HG02763 (cell line): Measurements from ENCODE around the gene TMEM41A.
A peak's percentile ranks its signal among the peaks of the same experiment; 100 is the strongest.

Experiments used
- ATAC-seq: cut with Tn5 transposase; IDR thresholded peaks from one replicate; pipeline ENCODE4 v1.9.1; 2021; ENCODE audit warnings: mild to moderate bottlenecking, moderate library complexity; ENCODE audit not compliant: unreplicated experiment

The TMEM41A gene

DNA sequence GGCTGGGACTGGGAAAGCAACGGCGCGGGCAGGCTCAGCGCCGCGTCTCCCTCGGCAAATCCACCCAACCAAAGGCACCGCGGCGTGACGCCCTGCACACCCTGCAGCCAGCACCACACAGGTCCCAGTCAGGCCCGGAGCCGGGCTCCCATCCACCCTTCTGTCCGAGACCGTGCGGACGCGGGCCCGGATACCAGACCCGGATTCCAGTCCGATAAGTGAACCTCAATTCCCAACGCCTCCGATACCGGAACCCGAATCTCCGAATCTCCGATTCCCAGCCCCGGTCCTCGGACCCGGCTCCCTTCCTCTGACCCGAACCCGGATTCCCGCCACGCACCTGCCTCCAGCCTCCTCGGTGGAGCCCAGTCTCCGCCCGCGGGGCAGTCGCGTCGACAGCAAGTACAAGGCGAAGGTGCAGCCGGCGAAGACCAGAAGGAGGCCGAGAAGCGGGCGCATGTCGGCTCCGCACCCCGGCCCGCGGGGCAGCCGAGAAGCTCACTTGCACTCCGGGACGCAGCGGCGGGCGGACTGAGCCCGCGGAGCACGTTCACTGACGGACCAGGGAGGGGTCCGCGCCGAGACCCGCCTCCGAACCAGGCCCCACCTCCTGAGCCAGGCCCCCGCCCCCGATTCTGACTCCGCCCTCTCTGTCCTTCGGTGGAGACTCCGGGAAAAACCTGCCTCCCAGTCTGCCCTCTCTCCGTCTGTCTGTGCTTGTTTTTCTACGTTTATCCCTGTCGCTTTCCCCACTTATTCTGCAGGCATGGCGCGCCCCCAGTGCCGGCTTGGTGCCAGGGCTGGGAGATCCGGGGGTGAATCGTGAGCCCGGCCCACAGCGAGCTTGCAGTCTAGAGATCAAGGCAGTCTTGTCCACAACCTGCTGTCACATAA, at the start of gene TMEM41A:
TMEM41A (minus strand) TSS at position 533 of the 894 bp plus-strand sequence; CDS start at position 459, 74 bp downstream.
- peak; percentile 96 for ATAC-seq

DNA sequence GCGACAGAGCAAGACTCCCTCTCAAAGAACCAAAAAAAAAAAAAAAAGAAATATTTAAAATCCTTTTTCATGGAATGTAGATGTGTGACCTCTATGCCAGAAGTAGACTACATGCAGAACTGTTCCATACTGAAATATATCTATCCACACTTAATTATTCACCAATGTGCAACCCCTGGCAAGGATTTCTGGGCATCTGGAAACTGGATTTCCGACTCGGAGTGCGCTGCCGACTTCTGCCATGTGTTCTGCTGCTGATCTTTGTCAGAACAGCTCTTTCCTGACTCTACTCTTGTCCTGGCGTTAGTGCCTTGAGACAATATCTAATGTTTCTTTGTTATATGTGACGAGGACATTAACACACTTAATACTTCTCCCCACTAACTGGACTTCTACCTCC, 41.9 kb upstream of the TMEM41A start:
- no peak for ATAC-seq

DNA sequence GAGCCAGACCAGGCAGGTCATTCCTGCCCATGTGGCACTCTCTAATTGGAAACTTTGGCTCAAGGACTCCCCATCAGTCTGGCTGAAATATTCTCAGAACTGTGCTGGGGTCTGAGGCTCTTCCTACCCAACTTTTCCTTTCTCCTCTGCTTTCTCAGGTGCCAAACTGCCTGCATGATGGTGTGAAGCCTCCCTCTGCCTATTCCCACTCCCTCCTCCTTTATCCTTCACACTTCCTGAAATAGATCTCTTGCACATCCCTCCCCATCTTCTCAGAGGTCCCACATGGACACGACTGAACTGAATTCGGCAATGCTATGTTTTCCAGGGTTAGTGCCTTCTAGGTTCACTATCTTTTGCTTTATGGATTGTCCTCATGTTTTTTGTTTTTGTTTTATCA, 41.1 kb upstream of the TMEM41A start:
- ATAC-seq = no peak

DNA sequence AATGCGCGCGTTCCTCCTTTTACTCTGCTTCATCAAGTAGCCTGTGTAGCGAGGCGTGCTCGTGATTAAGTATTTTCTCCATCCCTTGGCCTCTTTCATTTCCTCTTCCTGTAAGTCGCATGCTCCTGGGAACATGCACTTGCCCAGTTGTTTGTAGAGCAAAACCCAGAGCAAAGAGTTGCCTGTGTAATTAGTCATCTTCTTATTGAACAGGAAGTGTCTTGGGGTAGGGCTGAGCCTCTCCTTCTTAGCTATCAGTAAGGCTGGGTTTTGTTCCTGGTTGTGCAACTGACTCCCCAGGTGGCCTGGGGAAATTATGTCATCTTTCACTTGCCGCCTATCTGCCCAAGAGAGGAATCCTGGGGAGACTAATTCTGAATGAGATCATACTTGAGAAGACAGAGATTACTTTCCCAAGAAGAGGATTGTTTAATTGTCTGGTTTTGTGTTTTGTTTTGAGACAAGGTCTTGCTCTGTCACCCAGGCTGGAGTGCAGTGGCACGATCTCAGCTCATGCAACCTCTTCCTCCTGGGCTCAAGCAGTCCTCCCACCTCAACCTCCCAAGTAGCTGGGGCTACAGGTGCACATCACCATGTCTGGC, 38.6 kb upstream of the TMEM41A start:
- ATAC-seq = peak; percentile 98

DNA sequence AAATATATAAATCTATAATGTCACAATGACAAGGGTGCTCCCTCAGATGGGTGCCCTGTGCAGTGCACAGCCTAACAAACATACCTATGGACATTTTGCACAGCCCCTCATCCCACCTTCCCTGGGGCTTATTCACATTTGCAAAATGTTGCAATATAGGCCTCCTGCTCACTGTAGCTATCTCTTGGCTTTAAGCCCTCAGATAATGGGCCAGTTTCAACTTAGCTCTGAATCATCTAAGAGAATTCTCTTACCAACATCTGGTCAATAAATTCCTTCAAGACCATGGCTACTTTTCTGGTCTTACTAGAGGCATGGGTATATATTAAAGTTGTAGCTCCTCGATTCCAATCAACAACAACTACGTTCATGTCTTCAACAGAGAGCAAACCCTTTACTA, 35.7 kb upstream of the TMEM41A start:
- ATAC-seq = no peak

DNA sequence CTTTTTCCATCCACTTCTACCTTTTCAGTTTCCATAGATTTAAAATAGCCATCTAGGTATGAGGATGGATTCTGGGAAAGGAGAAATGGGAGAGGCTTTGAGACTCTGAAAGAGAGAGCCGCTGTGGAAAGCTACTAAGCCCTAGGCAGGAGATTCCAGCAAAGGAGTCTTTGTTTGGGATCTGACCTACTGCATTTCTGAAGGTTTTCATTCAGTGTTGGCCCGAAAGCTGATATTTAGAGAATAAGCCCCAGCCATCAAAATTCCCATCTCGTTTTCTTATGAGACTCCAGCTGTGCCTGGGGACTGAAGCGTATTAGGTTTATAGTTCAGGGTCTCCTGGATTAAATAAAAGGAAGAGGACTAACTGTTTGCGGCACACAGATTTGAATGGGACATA, 34.1 kb upstream of the TMEM41A start:
- ATAC-seq = no peak

DNA sequence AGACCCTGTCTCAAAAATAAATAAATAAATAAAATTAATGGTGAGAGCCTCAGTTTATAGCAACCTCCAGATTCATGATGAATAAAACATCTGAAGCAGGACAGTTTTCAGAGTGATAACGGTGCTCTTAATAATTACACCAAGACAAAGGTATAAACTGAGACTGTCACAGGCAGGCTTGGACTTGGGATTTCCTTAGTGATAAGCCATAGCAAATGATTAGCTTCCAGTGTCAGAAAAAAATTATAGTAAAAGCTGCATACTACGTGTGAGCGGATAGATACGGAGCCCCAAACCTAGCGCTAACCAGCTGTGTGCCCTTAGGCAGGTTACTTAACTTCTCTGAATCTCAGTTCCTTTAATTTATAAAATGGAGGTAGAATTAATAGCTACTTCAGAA, 32.0 kb upstream of the TMEM41A start:
- no peak for ATAC-seq

DNA sequence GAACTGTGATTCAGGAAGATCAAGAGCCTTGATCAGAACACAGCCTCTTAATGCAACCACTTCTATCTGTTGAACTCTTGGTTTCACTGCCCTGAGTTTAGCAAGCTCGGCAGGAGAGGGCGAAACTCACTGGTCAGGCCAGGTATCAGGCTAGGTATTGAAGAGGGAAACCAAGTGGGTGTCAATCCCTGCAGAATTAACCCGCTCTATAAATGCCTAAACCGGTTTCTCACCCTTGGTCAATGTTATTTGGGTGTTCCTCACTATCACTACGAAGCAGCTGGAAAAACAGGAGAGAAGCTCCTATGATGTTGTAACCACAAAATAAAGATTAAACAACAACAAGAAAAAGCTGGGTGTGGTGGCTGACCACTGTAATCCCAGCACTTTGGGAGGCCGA, 29.7 kb upstream of the TMEM41A start:
- no peak for ATAC-seq

DNA sequence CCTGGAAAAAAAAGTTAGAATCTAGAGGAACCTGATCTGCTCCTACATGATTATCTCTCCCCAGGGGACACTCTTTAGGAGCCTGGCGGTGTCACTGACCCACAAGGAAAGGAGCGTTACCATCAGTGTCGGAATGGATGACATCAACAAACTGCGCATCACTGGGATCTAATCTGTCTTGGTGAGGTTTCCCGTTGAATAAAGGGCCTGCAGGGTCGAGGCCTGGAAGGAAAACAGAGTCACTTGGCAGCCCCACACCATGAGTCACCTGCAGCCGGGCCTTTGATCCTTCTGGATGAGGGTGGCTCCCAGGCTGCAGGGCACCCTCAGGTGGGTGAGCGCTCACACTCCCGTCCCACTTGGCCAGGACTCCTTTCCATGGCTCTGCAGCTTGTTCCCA, 28.5 kb upstream of the TMEM41A start:
- no peak for ATAC-seq

DNA sequence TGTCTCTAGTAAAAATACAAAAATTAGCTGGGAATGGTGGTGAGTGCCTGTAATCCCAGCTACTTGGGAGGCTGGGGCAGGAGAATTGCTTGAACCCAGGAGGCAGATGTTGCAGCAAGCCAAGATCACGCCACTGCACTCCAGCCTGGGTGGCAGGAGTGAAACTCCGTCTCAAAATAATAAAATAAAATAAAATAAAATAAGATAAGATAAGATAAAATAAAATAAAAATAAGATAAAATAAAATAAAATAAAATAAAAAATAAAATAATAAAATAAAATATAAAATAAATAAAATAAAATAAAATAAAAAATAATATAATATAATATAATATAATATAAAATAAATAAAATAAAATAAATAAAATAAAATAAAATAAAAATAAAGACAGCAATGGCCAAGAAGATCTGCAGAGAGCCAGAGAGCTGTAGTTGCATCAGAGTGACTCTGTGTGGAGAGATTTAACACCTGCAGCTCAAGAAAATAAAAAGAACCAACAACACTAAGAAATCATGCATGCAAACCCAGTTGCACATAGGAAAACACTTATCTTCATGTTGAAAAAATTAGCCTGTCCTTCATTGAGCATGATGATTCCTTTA, 27.6 kb upstream of the TMEM41A start:
- no peak for ATAC-seq

DNA sequence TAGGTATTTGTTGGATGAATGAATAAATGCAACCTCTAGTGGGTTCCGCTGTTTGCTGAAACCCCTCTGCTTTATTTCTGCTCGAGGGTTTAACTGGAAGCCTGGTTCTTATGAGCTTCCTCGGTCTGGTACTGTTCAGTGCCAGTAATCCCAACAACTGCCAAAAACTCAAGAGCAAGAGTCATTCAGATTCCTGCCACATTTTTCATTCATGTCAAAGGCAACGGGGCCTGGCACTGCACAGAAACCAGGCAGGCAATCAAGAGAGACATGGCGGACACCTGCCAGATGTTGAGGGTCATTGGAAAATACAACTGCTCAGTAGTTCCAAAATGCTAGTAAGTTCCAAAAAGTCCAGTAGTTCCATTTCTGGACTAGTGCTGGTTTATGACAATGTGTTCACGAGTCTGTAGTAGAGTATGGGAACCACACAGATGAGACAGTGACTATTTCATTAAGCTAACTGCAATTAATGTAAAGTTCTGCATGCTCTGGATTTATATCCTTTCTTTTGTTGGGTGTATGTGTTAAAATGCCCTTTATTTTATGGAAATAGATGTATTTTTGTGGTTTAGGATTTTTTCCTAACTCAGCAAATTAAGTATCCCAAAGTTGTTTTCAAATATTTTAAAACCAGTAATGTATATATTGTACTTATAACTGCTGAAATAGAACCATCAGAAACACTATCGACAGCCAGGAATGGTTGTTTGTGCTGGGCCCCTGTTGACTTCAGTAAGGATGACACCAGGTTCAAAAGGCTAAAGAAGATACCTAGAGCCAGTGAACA, 22.7 kb upstream of the TMEM41A start:
- no peak for ATAC-seq

DNA sequence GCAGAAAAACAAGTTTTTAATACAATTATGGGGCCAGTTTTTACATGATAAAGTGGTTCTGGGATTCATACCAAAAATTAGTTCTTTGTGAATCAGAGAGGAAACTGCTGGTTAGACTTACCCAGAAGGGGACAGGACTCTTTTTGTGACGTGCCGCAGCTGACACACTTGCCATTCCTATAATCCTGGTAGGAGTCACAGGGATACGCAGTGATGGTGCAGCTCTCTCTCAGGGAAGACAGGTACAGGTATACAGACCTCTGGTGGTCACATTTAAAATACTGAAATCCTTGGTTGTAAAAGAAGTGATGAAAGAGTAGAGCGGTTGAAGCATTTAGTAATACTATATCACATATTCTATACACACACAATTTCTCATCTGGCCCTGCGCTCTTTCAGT, 20.2 kb upstream of the TMEM41A start:
- ATAC-seq = no peak

DNA sequence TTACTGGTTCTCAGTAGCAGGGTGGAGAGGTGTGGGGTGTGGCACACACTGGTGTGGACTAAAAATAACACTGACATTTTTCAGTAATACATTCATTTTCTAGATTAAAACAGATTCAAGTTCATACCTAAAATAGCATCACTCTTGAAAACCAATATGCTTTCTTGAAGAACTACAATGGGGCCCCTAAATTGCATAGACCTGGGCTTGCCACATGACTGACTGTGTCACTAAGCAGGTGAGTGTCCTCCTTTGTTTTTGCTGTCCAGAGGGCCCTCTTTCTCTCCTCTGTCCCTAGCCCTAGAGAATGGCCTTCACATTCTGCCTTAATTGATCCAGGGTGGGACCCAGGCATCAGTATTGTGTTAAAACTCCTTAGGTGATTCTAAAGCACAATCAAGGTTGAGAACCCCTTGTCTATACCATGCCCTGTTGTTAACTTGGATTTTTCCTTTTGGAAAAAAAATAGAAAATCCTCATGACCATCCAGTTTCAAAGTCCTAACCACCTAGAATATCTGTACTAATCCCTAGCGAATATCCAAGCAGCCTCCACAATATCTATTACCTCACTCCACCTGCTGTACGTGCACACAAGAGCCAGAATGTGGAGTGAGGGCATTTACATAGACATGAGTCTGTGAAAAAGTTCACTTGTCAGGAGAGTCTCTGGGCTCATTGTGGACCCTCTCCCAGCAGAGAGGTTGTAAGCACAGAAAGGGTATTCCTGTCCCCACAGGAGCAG, 18.7 kb upstream of the TMEM41A start:
- no peak for ATAC-seq

DNA sequence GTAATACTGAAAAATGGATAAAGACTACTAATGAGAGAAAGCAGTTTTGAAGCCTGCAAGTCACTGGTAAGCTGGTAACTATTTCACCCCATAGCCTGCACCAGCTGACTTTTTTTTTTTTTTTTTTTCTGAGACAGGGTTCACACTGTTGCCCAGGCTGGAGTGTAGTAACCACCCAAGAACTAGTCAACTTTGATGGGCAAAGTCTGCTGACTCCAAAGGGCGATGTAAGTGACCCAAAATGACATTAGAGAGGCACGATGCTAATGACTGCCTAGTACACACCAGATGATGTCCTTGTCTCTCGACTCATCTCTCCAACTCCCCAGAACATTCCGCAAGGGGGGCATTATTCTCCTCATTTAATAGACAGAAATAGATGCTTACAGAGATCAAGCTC, 12.9 kb upstream of the TMEM41A start:
- no peak for ATAC-seq

DNA sequence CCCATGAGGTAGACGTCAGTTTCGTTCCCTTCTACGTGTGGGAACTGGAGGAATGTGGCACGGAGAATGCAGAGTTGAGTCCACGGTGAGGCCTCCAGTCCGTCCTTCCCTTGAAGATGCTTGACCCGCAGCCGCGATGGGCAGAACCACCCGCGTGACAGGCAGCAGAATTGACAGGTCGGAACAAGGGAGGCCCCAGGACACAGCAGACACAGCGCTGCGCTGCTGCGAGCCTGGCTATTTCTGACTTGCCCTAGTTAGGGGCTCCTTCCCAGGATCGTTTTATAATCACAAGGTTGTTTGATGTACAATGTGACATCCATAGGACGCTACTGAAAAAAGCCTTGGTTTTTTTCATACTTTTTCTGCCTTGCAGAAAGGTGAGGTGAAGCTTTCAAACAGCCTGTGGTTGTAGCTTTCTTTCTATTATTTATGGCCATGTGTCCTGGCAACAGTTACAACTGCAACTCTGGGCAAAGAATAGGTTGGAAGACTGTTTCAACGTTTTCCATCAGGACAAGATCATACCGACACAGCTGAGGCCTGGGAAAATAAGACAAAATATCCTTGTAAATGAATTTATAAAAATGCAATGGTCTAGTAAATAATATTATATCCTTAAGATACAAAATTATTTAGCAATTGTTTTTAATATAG, 9.6 kb upstream of the TMEM41A start:
- no peak for ATAC-seq

DNA sequence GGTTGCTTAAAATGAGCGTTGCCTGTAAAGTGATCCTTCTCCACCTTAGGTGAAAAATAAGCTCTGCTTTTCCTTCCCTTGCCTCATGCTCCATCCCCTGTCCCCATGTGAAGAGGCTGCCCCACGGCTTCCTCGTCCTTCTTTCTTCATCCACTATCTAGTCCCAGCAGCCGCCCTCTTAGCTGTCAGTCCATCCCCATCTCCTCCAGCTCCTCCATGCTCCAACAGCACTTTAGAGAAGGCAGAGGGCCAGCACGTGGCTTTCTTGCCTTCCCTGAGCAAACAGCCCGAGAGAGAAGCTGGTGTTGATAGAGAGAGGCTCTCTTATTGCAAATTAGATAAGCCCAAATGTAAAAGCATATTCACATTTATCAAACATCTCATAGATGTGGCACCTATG, 9.0 kb upstream of the TMEM41A start:
- no peak for ATAC-seq

DNA sequence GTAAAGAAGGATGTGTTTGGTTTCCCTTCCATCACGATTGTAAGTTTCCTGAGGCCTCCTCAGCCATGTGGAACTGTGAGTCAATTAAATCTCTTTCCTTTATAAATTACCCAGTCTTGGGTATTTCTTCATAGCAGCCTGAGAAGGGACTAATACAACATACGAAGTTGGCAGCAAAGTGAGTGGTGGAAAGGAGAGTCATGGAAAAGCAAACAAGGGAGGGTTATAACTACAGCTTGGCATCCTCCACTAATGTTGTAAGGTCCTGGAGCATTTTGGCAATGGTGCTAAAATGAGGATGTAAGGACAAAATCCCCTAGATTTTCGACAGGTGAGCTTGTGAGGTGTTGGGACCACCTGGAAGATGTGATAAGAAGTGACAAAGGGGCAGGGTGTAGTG, 5.8 kb upstream of the TMEM41A start:
- no peak for ATAC-seq

DNA sequence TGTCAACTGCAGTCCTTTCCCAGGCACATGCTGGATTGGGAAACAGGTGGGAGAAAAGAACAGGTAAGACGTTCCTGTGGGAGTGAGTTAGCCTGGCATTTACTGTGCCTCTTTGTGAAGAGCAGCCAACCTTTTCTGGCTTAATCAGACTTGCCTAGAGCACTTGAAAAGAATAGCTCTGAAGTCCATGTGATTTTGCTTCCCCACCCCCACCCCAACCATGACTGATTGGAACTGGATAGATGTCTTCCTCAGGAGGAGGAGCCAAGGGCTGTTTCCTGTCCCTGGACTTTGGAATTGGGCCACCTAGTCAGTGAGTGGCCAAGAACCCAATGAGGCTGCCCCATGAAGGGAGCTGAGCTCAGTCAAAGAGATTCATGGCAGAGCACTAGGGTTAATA, 4.7 kb upstream of the TMEM41A start:
- no peak for ATAC-seq

DNA sequence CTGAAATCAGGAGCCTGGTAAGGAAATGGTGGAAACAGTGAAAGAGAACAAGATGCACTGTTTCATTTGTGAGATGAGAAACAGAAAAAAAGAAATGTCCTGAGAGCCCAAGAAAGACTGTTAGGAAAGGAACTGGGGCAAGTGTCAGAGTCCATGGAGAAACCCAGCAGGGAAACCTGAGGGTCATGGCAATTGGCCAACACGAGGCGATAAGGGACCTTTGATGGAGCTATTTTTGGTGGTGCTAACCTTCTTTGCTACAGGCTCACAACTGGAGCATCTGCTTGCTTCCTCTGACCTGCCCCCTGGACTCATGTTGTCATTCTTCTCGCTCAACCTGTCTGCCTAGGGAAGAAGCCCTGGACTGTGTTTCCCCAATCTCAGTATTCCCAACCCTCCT, 4.2 kb upstream of the TMEM41A start:
- ATAC-seq = no peak

DNA sequence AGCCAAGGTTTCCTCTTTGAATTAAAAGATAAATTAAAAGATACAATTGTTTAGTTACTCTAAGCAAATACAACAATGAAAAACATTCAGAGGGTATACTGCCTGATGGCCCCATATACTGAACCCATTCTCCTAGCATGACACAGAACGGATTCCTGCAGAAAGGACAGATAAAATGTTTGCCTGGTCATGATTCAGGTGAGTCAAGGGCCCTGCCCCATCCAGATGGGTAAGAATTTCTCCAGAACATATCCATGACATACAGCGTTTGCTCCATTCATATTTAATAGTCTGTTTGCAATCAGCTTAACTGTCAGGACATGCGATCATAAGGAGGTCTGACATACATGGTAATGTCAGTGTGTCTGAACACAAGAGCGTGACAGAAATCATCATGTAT, 8.6 kb downstream of the TMEM41A start:
- ATAC-seq = no peak
